Suppressor macrophage (primary cell): ENCODE data around the gene ZCCHC7.
"Not testable (repeated sequence)": the region's sequence is repeated elsewhere in the genome, so short reads cannot be mapped to it uniquely, and the experiment has no call there.

Experiments used
- DNase-seq, 4 experiments: peaks; one replicate each; pipeline ENCODE4 v3.0.0-alpha.2; 2020 to 2022

The ZCCHC7 gene

GRCh38 chr9:37255944-37256862 is 135.8 kb downstream of the ZCCHC7 start:
- DNase-seq, result no peak

GRCh38 chr9:37259951-37260350 is 139.6 kb downstream of the ZCCHC7 start:
- DNase-seq, result no peak

GRCh38 chr9:37262410-37262809 is 142.0 kb downstream of the ZCCHC7 start:
- peak; percentile 1 to 26 (median 14) for DNase-seq

- DNase-seq, result no peak
Observed at GRCh38 chr9:37264539-37264938, 144.2 kb downstream of the ZCCHC7 start.

- no peak for DNase-seq
Observed at GRCh38 chr9:37266630-37267029, 146.3 kb downstream of the ZCCHC7 start.

- DNase-seq, result no peak
Observed at GRCh38 chr9:37269221-37269620, 148.8 kb downstream of the ZCCHC7 start.

- no peak for DNase-seq
Observed at GRCh38 chr9:37271679-37272078, 151.3 kb downstream of the ZCCHC7 start.

GRCh38 chr9:37273595-37273994 is 153.2 kb downstream of the ZCCHC7 start:
- no peak for DNase-seq

GRCh38 chr9:37281541-37281940 is 161.2 kb downstream of the ZCCHC7 start:
- DNase-seq, result no peak

GRCh38 chr9:37283730-37284325 is 163.5 kb downstream of the ZCCHC7 start:
- no peak for DNase-seq

- DNase-seq, result no peak
Observed at GRCh38 chr9:37284636-37285035, 164.3 kb downstream of the ZCCHC7 start.

- no peak for DNase-seq
Observed at GRCh38 chr9:37286530-37287175, 166.3 kb downstream of the ZCCHC7 start.

- no peak for DNase-seq
Observed at GRCh38 chr9:37287317-37287716, 166.9 kb downstream of the ZCCHC7 start.

- DNase-seq, result no peak
Observed at GRCh38 chr9:37289631-37290030, 169.3 kb downstream of the ZCCHC7 start.

GRCh38 chr9:37290366-37290939 is 170.1 kb downstream of the ZCCHC7 start:
- no peak for DNase-seq

GRCh38 chr9:37290940-37291485 is 170.6 kb downstream of the ZCCHC7 start:
- peak in 3 of 4 experiments; percentile 5 to 60 (median 59) for DNase-seq

- not testable (repeated sequence) for DNase-seq
Observed at GRCh38 chr9:37291612-37292238, 171.4 kb downstream of the ZCCHC7 start.

- no peak for DNase-seq
Observed at GRCh38 chr9:37292896-37293295, 172.5 kb downstream of the ZCCHC7 start.

- DNase-seq, result no peak
Observed at GRCh38 chr9:37293664-37294524, 173.5 kb downstream of the ZCCHC7 start.

- no peak for DNase-seq
Observed at GRCh38 chr9:37295178-37295577, 174.8 kb downstream of the ZCCHC7 start.

- DNase-seq, result peak in 1 of 4 experiments; percentile 6
Observed at GRCh38 chr9:37295796-37296195, 175.4 kb downstream of the ZCCHC7 start.
